Right cardiac atrium (tissue), 5 donors: ENCODE measurements around the gene INO80. TPM values are rescaled to one million over a fixed set of nuclear protein-coding genes. Genes with fewer than 3 reads are reported as not detected.

ENCODE experiments used
- ATAC-seq, 2 donors: fragments of 200-7000 bp; cut with Tn5 transposase; one replicate each; pipeline versions ENCODE4 v1.8.0 to v1.9.1; 2020; ENCODE audit warnings: moderate library complexity in 2 of 2, mild to moderate bottlenecking in 1 of 2
- DNase-seq, 3 donors: peaks; one replicate each; pipeline ENCODE4 v3.0.0-alpha.2; 2020
- H3K27ac ChIP-seq: one replicate; pipeline ENCODE4 v1.5.1; 2013; ENCODE audit warnings: mild to moderate bottlenecking, low read length, control low read depth, moderate library complexity
- H3K27me3 ChIP-seq: one replicate; pipeline ENCODE4 v1.6.1; 2013; ENCODE audit not compliant: control insufficient read depth, insufficient read depth
- H3K4me1 ChIP-seq: one replicate; pipeline ENCODE4 v1.6.1; 2013; ENCODE audit warnings: low read length; ENCODE audit not compliant: control insufficient read depth, insufficient read depth
- H3K4me3 ChIP-seq: one replicate; pipeline ENCODE4 v1.5.1; 2013; ENCODE audit warnings: low read length, control low read depth
- H3K9me3 ChIP-seq: one replicate; pipeline ENCODE4 v1.6.1; 2013; ENCODE audit warnings: low read length; ENCODE audit not compliant: control insufficient read depth
- WGBS: extraction: QIAGEN DNeasy Blood & Tissue Kit; methylation state at CpG from one replicate; pipeline ENCODE4 v1.1.7; 2013; 5-methylcytosine and 5-hydroxymethylcytosine counted together
- intact Hi-C, 4 donors: fragments of 100-400 bp; cut with DNase I; formaldehyde crosslinking; loops; one replicate each; pipeline versions ENCODE4 v1.11.0 to v1.14.0; 2022 to 2023
- polyA plus RNA-seq: library from polyadenylated mRNA; stranded (reverse); fragments of 200-250 nt; gene quantifications from one replicate; pipeline ENCODE4 v1.2.3, GENCODE V29; 2013
- total RNA-seq, 4 donors: library from RNA; stranded (reverse); fragmentation: NEBNext Ultra II Directional; extraction: Animal tissue kit (Norgen Biotek cat#: 25700); gene quantifications; one replicate each; pipeline ENCODE4 v1.2.1, GENCODE V29; 2021
- donor health status: healthy with polysubstance abuse.
- donor health status: DM: no; HTN: yes; CAD: no.
- donor health status: DM: no; HTN: no; CAD: no.
- donor health status: DM: no; HTN: yes; CAD: no; lungs with severe emphysema.
- donor health status: DM: yes; HTN: yes; CAD: no.

INO80 gene
- total and polyA plus RNA-seq, 5 donors, result 5.8 to 14.9 (median 12.1) TPM

- peaks cover 7% of the 10 kb centered on the region for H3K4me1 ChIP-seq
- no peak overlapping the region for H3K4me3 ChIP-seq
- peak overlapping the region; percentile 76 for H3K27ac ChIP-seq
- intact Hi-C loops, result no loop called here
- peak in 2 of 3 donors; percentile 65 to 79 for DNase-seq
- H3K9me3 ChIP-seq, result no peaks in the 10 kb centered on the region
- ATAC-seq, result peak in 1 of 2 donors; percentile 36
- no peaks in the 10 kb centered on the region for H3K27me3 ChIP-seq
- WGBS, result 60% methylated on average over 19 of the region's 19 CpGs
Measured at GRCh38 chr15:40937762-40938535, 178.1 kb downstream of the INO80 start.

- Histone ChIP-seq H3K4me1 (peaks cover 7% of the 10 kb centered on the region), H3K4me3 (no peak overlapping the region), H3K27ac (peak overlapping the region; percentile 76), H3K27me3 (no peaks in the 10 kb centered on the region), H3K9me3 (no peaks in the 10 kb centered on the region)
- ATAC-seq, result peak; percentile 39 to 50
- intact Hi-C loops, result no loop called here
- WGBS, result 53% methylated on average over 15 of the region's 15 CpGs
- peak in 2 of 3 donors; percentile 48 to 55 for DNase-seq
Measured at GRCh38 chr15:40936709-40937666, 179.1 kb downstream of the INO80 start.

GRCh38 chr15:40936234-40936708, 179.8 kb downstream of the INO80 start:
- intact Hi-C loops, result no loop called here
- Histone ChIP-seq H3K4me3 (no peak overlapping the region), H3K9me3 (no peaks in the 10 kb centered on the region), H3K27ac (peak overlapping the region; percentile 76), H3K4me1 (peaks cover 7% of the 10 kb centered on the region), H3K27me3 (no peaks in the 10 kb centered on the region)
- DNase-seq (peak in 1 of 3 donors; percentile 55), ATAC-seq (no peak)
- 74% methylated on average over 31 of the region's 31 CpGs for WGBS

GRCh38 chr15:40934457-40934856, 181.6 kb downstream of the INO80 start:
- intact Hi-C loops, result no loop called here
- 83% methylated on average over 6 of the region's 6 CpGs for WGBS
- Histone ChIP-seq H3K4me1 (peaks cover 2% of the 10 kb centered on the region), H3K9me3 (no peaks in the 10 kb centered on the region), H3K4me3 (no peak overlapping the region), H3K27ac (no peak overlapping the region), H3K27me3 (no peaks in the 10 kb centered on the region)
- no peak for ATAC-seq
- peak in 1 of 3 donors; percentile 5 for DNase-seq

- 49% methylated on average over 3 of the region's 3 CpGs for WGBS
- H3K27ac ChIP-seq, result no peak overlapping the region
- intact Hi-C loops, result no loop called here
- H3K4me3 ChIP-seq, result no peak overlapping the region
- DNase-seq (peak in 1 of 3 donors; percentile 11), ATAC-seq (no peak)
- H3K4me1 ChIP-seq, result peaks cover 2% of the 10 kb centered on the region
- no peaks in the 10 kb centered on the region for H3K27me3 ChIP-seq
- H3K9me3 ChIP-seq, result no peaks in the 10 kb centered on the region
Measured at GRCh38 chr15:40933517-40933902, 182.6 kb downstream of the INO80 start.

GRCh38 chr15:40932649-40933516, 183.2 kb downstream of the INO80 start:
- Histone ChIP-seq H3K9me3 (no peaks in the 10 kb centered on the region), H3K27ac (no peak overlapping the region), H3K4me3 (peak overlapping the region; percentile 65), H3K4me1 (no peaks in the 10 kb centered on the region), H3K27me3 (no peaks in the 10 kb centered on the region)
- peak in 1 of 3 donors; percentile 41 for DNase-seq
- ATAC-seq, result no peak
- intact Hi-C loops, result no loop called here
- WGBS, result 65% methylated on average over 11 of the region's 11 CpGs

- ATAC-seq, result no peak
- Histone ChIP-seq H3K4me1 (no peaks in the 10 kb centered on the region), H3K4me3 (peak overlapping the region; percentile 65), H3K27ac (no peak overlapping the region), H3K9me3 (no peaks in the 10 kb centered on the region), H3K27me3 (no peaks in the 10 kb centered on the region)
- intact Hi-C loops, result no loop called here
- DNase-seq, result peak in 1 of 3 donors; percentile 38
- 57% methylated on average over 8 of the region's 8 CpGs for WGBS
Measured at GRCh38 chr15:40932156-40932555, 183.9 kb downstream of the INO80 start.

- Histone ChIP-seq H3K27ac (peak overlapping the region; percentile 5), H3K27me3 (no peaks in the 10 kb centered on the region), H3K4me1 (no peaks in the 10 kb centered on the region), H3K4me3 (peak overlapping the region; percentile 65), H3K9me3 (no peaks in the 10 kb centered on the region)
- 58% methylated on average over 16 of the region's 16 CpGs for WGBS
- DNase-seq (peak in 1 of 3 donors; percentile 55), ATAC-seq (no peak)
- intact Hi-C loops, result loop anchor here in 1 of 4 donors (2.0 kb wide), 1 partner anchor 27 kb away; no protein-coding TSS in a partner anchor
Measured at GRCh38 chr15:40931300-40932142, 184.6 kb downstream of the INO80 start.

GRCh38 chr15:40930430-40931299, 185.4 kb downstream of the INO80 start:
- peak overlapping the region; percentile 65 for H3K4me3 ChIP-seq
- under 1% methylated on average over 46 of the region's 46 CpGs for WGBS
- DNase-seq (peak; percentile 72 to 89 (median 86)), ATAC-seq (peak; percentile 32 to 69)
- no peaks in the 10 kb centered on the region for H3K27me3 ChIP-seq
- no peaks in the 10 kb centered on the region for H3K9me3 ChIP-seq
- H3K4me1 ChIP-seq, result peaks cover 2% of the 10 kb centered on the region
- intact Hi-C loops, result loop anchor here in 1 of 4 donors (2.0 kb wide), 1 partner anchor 26 kb away; no protein-coding TSS in a partner anchor
- peak overlapping the region; percentile 27 for H3K27ac ChIP-seq
